Measurements from ENCODE around the gene ATP6V0A1.
"Not testable (repeated sequence)": the region's sequence is repeated elsewhere in the genome, so short reads cannot be mapped to it uniquely, and the experiment has no call there.

ATP6V0A1 gene

GRCh38 chr17:42438600-42439567 lies 19.8 kb upstream of the ATP6V0A1 start:
- DNase-seq (ENCODE audit: low spot score) = peak; percentile 45

GRCh38 chr17:42441371-42442195 lies 17.1 kb upstream of the ATP6V0A1 start:
- DNase-seq (ENCODE audit: low spot score) = no peak

DNA sequence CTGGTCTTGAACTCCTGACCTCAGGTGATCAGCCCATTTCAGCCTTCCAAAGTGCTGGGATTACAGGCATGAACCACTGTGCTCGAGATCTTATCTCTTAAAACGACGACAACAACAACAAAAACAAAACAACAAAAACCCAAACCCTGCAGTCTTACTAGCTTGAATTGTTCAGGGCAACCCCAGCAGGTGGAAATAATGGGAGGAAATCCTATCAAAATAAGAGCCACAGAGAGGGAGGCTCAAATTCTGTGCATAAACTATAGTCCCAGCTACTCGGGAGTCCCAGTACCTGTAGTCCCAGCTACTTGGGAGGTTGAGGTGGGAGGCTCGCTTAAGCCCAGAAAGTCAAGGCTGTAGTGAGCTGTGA lies 16.5 kb upstream of the ATP6V0A1 start:
- DNase-seq (ENCODE audit: low spot score) = no peak

DNA sequence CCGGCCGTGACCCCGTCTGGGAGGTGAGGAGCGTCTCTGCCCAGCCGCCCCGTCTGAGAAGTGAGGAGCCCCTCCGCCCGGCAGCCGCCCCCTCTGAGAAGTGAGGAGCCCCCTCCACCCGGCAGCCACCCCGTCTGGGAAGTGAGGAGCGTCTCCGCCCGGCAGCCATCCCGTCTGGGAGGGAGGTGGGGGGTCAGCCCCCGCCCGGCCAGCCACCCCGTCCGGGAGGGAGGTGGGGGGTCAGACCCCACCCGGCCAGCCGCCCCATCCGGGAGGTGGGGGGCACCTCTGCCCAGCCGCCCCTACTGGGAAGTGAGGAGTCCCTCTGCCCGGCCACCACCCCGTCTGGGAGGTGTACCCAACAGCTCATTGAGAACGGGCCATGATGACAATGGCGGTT lies 9.5 kb upstream of the ATP6V0A1 start:
- not testable (repeated sequence) for DNase-seq (ENCODE audit: low spot score)

GRCh38 chr17:42449838-42450237 lies 8.8 kb upstream of the ATP6V0A1 start:
- DNase-seq (ENCODE audit: low spot score) = not testable (repeated sequence)

DNA sequence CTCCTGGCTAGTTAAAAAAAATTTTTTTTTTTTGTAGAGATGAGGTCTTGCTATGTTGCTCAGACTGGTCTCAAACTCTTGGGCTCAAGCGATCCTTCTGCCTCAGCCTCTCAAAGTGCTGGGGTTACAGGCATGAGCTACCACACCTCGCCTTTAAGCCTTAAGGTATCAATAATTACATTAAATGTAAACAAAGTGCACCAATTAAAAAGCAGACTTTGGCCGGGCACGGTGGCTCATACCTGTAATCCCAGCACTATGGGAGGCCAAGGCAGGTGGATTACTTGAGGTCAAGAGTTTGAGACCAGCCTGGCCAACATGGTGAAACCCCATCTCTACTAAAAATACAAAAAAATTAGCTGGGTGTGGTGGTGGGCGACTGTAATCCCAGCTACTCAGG lies 7.4 kb upstream of the ATP6V0A1 start:
- not testable (repeated sequence) for DNase-seq (ENCODE audit: low spot score)

GRCh38 chr17:42453439-42453838 lies 5.2 kb upstream of the ATP6V0A1 start:
- no peak for DNase-seq (ENCODE audit: low spot score)

DNA sequence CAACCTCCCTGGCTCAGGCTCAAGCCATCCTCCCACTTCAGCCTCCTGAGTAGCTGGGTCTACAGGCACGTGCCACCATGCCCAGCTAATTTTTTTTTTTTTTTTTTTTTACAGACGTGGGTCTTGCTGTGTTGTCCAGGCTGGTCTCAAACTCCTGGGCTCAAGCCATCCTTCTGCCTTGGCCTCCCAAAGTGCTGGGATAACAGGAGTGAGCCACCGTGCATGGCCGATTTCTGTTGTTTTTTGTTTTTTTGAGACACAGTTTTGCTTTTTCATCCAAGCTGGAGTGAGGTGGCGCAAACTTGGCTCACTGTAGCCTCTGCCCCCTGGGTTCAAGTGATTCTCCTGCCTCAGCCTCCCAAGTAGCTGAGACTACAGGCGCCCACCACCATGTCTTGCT lies 3.7 kb upstream of the ATP6V0A1 start:
- not testable (repeated sequence) for DNase-seq (ENCODE audit: low spot score)

DNA sequence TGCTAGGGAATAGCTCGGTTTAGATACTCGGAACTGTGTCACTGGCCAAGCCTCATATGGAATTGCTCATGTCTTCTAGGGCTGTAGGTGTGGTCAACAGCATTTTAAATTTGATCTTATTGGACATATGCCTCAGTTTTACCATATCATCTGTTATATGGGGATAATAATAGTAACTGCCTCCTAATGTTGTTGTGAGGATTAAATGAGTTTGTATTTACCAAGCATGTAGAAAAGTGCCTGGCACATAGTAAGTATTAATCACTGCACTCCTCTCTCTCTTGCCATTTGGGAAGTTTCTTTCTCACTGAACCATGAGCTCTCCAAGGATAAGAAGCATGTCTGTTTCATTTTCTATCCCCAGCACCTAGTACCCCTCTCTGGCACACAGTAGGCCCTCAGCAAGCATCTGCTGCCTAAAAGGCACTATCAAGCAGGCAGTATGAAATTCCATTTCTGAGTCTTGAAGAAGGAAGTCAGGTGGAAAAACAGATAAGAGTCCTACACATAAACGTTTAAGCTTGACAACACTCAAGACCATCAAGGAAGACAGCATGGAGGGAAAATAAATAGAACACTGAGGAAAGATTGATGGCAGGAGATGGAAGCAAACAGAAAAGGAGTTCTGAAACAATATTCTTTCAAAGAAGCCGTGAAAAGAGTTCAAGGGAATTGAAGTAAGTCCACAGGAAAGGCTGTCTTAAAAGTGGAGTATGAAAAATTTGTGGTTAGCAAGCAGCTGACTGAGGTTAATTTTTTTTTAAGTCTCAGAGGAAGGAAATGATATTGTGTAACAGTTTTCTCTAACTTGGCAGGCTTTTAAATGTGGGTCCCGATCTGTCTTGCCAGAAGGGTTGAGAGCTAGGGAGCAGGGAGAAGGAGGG lies 2.2 kb upstream of the ATP6V0A1 start:
- peak; percentile 46 for DNase-seq (ENCODE audit: low spot score)

DNA sequence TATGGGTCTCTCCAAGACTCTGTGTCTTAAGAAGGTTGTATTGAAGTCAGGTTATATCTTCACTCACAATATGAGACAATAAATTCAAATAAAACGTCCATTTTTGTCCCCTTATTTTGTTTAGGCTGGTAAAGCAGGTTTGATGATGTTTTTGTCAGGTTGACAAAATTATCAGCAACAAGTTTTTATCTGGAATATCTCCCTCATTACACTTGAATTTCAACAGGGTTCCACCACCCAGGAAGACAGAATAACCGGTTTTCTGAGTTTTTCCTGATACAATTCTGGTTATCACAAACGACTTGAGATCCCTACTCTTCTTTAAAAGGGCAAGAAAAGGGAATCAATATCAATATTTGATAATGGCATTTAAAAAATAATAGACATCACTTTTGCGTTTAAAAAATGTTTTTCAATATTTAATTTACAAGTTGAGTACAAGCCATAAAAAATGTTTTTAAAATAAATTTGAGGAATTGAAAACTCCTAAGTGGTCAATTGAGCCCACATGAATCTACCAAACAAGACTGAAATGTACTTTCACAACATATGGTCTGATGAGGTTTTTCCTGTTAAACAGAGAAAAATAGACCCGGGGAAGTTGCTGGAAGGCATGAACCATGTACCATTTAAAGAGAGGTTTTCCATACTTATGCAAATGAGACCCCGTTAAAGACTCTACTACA lies 1.4 kb upstream of the ATP6V0A1 start:
- no peak for DNase-seq (ENCODE audit: low spot score)

DNA sequence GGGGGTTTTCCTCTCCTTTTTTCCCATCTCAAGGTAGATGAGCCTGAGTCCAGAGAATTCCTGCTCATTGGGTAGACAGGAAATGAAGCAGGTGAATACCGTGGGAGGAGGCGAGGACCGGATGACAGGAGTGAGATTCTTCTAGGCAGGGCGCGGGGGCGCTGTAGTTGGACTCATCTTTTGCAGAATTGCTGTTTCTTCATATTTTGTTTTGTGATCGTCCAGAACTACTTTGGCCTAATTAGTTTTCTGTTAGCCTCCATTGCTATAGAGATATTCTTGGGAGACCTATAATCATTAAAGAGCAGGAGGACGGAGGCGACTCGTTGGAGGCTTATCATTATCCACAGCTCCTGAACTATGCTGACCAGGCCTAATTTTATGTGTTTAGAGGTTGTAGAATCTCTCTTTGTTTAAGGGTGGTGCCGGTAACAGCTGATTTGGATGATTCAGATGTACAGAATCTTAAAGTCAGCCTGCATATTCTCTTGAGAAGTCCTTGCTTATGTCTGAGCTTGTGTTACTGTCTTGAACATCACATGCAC lies 650 bp downstream of the ATP6V0A1 start:
- DNase-seq (ENCODE audit: low spot score) = no peak

DNA sequence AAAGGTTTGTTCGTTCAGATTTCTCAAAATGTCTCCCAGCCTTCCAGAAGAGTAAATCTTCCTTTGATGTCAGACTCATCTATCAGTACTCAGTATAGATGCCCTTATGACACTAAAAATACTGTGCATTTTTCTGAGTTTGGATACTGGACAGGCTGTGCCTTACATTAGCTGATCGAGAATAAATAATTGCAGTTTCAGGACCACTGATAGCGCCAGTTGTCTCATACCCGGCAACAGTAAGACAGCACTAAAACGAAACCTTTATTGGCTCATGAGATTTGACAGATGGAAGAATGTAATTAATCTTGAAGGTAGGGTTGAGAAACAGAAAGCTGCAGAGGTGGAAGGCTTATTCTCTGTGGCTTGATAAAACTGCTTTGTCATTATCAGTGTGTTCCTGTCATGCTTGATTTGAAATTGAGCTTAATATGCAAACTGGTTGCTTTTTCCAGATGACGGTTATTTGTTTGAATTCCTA lies 1.2 kb downstream of the ATP6V0A1 start:
- DNase-seq (ENCODE audit: low spot score) = peak; percentile 41

DNA sequence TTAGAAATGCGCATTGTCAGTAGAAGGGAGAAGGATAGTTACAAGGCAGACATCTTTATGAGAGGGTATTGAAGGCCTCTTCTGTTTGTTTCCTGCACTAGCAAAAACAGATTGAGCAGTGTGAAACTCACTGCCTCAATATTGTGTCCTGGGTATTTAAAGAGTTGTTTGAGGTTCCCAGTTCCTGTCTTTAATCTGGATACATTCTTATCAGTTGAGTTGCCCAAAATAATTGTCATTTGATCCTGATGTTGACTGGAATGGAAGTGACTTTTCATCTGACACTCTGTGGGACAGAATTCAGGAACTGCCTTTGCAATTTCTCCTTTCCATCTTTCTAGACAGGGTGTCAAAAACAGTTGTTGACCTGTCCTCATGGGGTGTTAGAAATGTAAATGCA lies 1.7 kb downstream of the ATP6V0A1 start:
- no peak for DNase-seq (ENCODE audit: low spot score)

DNA sequence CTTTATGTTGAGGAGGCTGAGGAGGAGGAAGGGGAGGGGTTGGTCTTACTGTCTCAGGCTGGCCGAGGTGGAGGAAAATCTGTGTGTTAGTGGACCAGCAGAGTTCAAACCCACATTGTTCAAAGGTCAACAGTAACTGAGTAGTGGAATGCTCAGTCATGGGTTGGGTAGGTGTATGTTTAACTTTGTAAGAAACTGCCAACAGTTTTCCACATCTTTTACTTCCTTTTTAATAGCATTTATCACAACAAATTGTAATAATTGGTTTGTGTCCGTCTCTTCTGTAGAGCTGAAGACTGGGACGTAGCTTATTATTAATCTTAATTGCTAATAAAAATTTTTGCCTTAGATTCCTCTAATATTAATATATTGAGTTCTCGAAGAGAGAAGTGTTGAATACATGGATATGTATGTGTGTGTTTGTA lies 5.3 kb downstream of the ATP6V0A1 start:
- no peak for DNase-seq (ENCODE audit: low spot score)

- DNase-seq (ENCODE audit: low spot score) = no peak
Observed at GRCh38 chr17:42467889-42468288, 9.2 kb downstream of the ATP6V0A1 start.

- DNase-seq (ENCODE audit: low spot score) = no peak
Observed at GRCh38 chr17:42472709-42473521, 14.2 kb downstream of the ATP6V0A1 start.

DNA sequence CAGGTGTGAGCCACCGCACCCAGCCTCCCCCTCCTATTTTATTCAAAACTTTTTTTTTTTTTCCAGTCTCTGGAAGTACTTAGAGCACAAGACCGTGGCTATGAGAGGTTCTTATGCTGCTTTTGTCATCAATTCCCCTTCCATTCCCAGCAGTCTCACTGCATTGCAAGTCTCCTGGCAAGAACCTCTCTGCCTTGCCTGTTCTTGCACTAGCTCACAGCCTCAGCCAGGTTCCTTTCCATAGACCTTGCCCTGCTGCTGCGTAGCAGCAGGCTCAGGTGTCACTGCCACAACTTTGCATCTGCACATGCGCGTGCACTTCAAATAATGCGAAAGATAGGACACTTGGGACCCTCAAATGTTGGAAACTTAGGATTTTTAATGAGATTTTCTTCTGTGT lies 15.6 kb downstream of the ATP6V0A1 start:
- no peak for DNase-seq (ENCODE audit: low spot score)

DNA sequence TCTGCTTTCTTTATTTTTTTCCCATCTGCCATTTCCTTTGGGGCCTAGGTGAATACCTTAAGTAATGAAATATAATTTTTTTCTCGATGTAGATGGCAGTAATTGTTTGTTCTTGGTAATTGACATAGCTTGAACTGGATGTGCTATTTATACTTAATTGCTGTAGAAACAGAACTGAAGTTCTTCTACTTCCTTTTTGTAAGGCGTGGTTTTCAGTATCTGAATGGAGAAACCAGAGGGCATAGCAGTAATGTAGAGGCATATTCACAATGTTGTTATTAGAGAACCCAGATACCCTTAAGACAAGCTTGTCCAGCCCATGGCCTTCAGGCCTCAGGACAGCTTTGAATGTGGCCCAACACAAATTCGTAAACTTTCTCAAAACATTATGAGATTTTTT lies 16.4 kb downstream of the ATP6V0A1 start:
- no peak for DNase-seq (ENCODE audit: low spot score)

- DNase-seq (ENCODE audit: low spot score) = no peak
Observed at GRCh38 chr17:42475835-42476234, 17.2 kb downstream of the ATP6V0A1 start.

DNA sequence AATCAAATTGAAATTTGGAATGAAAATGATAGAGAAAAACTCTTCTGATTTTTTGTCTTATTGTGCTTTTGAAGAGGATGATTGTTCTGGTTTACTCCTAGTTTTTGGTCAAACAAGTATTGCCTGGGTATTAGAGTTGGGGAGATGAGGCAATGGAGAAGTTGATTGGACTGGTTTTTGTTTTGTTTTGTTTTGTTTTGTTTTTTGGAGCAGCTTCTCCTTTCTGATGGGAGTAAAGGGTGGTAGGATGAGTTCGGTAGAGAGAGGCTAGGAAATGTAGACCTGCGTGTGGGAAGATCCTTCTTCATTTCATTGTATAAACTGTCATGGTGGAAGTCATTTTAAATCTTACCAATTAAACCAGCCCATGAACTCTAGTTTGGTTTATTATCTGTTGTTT lies 17.7 kb downstream of the ATP6V0A1 start:
- no peak for DNase-seq (ENCODE audit: low spot score)

Measured in activated CD4-positive, alpha-beta T cell treated with anti-CD3 and anti-CD28 coated beads, Interleukin-2, Interleukin-4, amounts not matched to agents 100 ng/mL and 50 ng/mL, durations not matched to agents 16 hours and 8 hours (primary cell).